NCI-H1105 (cell line): ENCODE measurements around the gene PLET1.

Source experiments
- DNase-seq: peaks from one replicate; lab custom pipeline; 2025; lab: John Stamatoyannopoulos, UW

The PLET1 gene

DNA sequence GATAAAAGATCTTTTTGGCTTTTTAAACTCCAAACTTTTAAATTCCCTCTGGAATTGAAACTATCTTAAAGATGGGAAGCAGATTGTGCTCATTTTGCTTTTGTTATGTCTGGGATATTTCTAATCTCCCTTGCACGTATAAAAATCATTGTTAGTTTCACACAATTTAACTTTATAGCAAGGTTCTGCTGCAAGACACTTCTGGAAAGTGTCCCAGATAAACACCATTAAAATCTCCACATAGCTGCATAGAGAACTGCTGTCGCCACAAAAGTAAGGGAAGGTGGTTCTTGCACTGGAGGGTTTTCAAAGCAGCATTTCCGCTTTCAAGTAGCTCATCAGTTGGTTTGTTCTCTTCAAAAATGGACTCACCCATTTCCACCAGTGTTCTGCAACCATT is 22.6 kb downstream of the PLET1 start:
- no peak for DNase-seq

DNA sequence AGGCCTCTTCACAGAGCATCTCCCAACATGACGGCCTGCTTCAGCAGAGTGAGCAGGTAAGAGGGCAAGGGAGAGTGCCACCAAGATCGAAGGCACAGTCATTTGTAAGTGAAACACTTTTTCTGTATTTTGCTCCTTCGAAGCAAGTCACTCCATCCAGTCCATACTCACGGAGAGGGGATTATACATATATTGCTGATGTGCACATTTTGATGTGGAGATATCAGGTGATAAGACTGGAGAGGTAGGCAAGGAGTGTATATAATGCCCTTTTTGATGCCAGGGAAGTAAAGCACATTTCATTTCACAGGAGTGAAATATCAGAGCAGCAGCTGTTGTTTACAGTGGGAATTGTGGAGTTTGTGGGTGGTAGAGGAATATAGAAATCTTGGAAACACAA is 23.2 kb downstream of the PLET1 start:
- no peak for DNase-seq

DNA sequence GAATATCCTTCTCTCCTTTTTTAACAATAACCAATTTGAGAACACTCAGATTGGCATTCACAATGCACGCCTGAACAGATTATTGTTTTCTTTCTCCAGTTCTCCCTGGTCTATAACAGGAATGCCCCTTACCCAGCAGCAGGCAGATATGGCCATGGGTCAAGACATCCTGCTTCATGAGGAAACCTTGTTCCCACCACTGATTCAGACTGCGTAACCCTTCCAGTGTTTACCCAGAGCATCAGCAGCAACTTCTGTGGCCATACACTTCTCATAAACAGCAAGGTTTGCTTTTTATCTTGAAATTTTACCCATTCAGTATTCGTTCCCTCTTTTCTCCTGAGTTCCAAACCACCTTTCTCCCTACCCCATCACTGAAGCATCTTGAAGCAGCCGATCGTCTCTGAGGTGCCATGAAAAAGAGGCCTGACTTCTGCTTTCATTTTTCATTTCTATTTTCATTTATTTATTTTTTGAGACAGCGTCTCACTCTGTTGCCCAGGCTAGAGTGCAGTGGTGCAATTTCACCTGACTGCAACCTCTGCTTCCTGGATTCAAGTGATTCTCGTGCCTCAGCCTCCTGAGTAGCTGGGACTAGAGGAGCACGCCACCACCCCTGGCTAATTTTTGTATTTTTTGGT is 24.8 kb downstream of the PLET1 start:
- DNase-seq, result no peak

DNA sequence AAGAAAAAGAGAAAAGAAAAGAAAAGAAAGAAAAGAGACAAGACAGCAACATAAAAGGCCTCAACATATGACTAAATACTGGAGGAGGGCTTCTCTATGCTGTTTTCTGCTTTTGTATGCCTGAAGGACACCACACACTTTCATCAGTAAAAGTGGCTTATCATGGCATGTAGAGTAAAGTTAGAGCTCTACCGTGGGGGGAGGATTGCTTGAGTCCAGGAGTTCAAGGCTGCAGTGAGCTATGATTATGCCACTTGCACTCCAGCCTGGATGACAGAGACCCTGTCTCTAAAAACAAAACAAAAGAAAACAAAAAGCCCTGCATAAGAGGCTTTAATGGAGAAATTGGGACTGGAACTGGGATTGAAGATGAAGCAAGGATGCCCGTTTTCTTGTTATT is 28.7 kb downstream of the PLET1 start:
- no peak for DNase-seq

DNA sequence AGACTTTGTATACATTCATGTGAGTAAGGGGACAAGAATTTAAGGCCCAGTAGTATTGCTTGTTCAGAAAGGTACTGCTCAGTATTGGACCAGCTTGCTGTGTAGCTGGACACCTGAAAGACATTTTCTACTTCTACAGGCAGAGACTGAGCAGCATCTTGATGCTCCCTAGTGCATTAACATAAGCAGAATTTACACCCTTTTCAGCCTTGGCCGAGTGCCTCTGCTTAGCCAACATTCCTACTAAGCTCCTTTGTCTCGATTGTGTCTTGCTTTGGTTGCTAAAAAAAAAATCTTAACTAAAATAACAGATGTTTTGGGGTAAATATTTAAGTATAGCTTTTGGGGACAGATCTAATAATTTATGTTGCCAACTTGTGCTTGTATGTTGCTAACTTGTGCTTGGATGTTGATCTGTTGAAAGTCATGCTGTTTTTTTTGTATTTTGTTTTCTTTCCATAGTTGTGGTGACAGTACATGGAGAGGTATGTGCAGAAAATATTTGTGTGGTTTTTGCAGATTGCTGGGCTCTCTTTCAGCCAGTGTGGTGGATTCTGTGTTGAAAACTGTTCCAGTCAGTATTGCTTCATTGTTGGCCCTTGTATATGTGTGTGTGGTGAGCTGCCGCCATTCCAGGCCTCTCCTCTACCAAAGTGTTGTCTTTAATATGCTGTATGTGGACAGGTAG is 30.8 kb downstream of the PLET1 start:
- DNase-seq, result no peak

DNA sequence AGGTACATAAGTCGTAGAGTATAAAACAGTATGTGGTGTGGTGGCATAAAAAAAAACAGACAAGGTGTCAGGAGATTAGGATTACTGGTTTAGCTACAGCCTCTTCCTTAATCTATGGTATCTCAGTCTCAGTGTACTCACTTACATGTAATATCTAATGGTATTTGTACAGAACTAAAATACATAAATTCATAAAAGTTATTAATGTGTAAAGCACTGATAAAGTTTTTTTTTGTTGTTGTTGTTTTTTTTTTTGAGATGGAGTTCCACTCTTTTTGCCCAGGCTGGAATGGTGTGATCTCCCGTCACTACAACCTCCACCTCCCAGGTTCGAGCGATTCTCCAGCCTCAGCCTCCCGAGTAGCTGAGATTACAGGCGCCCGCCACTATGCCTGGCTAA is 31.5 kb downstream of the PLET1 start:
- no peak for DNase-seq

DNA sequence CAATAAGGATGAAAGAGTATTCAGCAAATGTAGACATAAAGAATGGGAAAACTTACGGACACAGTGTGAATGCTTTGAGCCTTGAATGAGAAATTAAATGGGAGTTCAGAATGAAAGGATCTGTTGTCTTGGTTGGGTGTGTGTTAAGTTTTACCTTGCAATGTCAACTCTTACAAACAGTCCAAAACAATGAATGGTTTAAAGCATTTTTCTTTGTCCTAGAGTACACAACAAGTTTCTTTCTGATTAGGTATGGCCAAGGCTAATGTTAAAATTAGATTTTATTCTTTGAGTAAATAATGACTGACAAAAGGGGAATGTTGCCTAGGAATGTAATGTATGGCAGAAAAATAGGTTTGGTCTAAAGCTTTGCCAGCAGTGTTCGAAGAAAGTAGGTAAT is 32.0 kb downstream of the PLET1 start:
- DNase-seq, result no peak

DNA sequence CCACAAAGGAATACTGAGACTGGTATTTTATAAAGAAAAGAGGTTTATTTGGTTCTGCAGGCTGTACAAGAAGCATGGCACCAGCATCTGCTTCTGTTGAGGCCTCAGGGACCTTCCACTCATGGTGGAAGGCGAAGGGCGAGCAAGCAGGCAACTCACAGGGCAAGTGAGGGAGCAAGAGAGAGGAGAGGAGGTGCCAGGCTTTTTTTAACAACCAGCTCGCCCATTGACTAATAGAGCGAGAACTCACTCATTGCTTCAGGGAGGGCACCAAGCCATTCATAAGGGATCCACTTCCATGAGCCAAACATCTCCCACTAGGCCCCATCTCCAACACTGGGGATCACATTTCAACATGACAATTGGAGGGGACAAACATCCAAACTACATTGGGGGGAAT is 33.2 kb downstream of the PLET1 start:
- no peak for DNase-seq

DNA sequence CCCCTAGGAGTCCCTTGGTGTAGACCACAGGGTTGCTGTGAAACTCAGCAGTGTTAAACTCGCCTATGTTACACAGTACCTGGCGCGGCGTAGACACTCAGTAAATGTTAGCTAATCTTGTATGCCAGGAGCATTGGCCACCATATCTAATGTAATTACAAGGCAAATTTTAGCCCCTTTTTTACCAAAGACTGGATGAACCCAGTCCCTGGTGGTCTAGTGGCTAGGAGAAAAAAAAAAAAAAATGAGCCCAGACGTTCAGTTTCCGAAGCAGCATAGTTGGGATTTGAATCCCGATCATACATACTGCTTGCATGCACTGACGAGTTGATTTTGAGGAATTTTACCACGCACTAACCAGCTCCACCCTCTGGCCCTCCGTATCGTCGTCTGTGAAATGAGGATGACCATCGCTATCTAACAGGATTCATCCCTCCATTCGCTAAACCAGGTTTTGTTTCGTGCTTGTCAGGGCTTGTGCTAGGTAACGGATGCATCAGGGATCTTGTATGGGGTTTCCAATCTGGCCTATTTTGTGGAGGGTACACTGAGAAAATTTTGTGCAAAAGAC is 33.7 kb downstream of the PLET1 start:
- DNase-seq, result no peak

DNA sequence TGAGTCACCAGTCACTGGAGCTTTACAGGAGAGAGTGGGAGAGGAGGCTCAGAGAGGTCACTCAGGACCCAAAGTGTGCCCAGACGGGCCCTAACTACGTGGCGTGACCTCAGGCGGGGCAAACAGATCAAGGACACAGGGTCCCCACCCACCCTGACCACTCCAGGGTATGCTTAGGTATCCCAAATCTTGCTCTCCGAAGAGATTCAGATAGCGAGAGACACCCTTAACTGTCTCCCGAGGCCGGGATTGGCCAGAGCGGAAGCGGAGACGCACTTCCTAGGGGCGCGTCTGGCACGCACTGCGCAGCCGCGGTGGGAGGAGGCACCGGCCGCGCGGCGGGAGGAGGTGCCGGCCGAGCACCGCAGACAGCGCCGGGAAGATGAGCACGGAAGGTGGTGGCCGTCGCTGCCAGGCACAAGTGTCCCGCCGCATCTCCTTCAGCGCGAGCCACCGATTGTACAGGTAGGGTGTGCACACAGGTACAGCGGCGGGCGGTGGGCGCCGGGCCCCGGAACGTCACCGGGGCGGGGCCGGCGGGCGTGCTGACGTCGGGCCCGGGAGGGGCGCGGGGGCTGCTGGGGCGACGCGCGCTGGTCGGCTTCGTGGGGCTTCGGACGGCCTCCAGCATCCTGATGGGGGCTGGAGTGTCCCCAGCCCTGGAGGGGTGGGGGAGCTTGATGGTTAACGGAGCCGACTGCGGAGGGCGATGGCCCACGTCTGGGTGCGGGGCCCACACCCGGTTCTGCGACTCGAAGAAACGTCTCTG is 34.4 kb downstream of the PLET1 start, which contains the start of gene PTS:
PTS (plus strand) TSS at position 367 of the 769 bp plus-strand sequence; CDS start at position 383, 16 bp downstream.
- DNase-seq, result peak; percentile 80

DNA sequence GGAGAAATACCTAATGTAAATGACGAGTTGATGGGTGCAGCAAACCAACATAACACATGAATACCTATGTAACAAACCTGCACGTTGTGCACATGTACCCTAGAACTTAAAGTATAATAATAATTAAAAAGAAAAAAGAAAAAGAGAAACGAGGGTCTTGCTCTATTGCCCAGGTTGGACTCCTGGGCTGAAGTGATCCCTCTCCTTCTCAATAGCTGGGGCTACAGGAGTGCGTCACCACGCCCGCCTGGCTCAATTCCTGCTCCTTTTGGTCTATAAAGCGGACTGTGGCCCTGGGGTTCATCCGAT is 35.0 kb downstream of the PLET1 start:
- DNase-seq, result no peak

DNA sequence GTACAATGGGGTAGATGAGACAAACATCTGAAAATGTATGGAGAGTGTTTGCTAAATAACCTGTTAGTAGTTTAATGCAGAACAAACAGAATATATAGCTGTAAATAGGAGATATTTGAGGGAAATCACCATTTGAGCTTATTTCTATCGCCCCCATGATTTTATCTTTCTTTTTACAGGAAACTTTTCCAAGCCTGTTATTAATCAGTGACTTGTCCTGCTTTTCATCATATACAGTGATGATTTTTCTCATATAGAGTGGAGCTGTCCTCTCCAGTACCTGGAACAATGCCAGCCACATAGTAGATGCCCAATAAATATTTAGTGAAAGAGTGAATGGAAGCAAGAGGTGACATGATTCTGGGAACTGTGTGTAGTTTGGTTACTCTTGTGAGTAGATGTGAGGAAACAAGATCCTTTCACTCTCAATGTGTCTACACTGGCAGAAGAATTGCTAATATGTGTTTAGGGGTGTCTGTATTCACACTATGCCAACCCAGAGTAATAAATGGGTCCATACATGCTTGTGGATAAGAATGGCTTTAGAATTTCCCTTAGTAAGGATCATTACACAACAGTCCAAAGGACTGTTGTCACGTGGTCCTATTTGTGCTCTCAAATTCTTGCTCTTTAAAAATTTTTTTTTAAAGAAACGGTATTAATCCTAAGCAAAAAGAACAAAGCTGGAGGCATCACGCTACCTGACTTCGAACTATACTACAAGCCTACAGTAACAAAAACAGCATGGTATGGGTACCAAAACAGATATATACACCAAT is 36.7 kb downstream of the PLET1 start:
- DNase-seq, result no peak

DNA sequence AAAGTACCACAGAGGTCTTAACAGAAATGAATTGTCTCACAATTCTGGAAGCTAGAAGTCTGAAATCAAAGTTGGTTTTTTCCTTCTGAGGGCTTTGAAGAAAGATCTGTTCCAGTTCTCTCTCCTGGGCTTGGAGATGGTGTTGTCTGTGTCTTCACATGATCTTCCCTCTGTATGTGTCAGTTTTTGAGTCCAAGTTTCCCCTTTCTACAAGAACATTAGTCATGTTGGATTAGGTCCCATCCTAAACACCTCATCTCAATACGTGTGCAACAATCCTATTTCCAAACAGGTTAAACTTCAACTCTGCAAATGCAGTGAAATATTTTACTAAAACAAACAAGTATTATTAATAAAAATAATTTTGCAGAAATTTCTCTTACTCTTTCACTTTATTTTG is 37.5 kb downstream of the PLET1 start:
- no peak for DNase-seq

DNA sequence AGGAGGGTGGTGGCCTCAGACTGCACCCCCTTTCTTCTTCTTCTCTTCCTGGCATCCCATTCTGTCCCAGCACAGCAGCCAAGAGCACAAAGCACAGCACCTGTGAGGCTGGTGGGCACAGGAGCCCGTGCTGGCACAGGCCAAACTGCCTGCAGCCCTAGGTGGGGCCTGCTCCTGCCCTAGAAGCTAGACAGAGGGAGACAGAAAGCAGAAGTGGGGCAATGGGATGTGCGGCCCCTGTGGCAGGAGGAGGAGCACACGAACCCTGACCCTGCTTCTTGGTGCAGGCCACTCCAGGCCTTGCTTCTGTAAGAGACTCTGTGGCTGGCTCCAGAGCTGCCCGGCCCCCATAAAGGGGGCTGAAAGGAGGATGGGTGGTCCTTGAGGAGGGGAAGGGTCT is 38.4 kb downstream of the PLET1 start:
- DNase-seq, result no peak

DNA sequence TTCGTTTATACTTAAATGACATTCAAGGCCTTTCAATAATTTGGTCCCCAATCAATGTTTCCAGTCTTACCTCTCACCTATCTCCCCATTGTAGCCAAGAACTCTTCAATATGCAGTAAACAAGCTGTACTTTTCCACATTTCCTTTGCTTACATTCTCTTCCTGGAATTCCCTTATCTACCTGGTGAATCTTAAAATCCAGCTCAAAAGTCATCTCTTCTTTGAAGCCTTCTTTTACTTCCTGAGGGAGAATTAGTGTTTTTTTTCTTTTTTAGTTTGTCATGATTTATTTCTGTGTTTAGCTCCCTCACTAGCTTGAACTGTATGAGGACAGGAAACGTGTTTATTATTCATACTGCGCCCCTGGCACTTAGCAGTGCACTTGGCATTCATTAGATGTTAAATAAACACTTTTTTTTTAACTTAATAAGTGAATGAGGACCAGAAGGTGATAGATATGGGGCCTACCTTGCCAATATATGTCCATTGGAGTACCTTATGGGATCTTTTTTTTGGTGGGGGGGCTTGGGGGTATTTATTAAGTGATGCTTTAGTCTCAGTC is 39.3 kb downstream of the PLET1 start:
- no peak for DNase-seq

DNA sequence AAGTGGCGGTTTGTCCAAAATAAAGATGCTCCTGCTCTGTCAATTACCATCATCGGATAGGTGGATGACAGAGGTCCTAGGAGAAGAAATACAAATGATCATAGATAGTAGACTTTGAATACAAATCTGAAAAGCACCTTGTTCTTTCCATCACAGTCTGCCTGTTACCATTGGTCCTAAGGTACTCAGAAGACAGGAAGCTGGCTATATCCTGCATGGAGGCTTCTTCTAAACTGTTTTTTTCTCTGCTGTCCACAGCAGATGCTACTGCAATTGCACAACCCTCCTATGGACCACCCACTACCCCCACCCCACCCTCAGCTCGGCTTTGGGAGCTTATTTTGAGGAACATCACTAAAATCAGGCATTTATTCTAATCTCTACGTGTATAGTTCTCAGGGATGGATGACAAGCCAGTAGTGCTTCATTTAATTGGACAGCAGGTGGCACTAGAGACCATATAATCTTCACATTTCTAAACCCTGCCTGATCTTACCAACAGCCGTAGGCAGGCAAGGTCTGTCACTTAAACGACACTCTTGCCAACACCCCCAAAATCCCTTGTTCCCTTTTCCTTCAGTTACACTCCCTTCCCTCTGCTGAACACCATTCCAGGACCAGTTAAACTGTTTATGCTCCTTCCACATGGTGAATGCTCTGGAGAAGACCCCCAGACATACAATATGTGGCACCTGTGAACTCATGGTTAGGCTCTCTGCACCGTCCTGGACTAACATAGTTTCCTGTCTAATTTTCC is 41.0 kb downstream of the PLET1 start:
- peak; percentile 49 for DNase-seq

DNA sequence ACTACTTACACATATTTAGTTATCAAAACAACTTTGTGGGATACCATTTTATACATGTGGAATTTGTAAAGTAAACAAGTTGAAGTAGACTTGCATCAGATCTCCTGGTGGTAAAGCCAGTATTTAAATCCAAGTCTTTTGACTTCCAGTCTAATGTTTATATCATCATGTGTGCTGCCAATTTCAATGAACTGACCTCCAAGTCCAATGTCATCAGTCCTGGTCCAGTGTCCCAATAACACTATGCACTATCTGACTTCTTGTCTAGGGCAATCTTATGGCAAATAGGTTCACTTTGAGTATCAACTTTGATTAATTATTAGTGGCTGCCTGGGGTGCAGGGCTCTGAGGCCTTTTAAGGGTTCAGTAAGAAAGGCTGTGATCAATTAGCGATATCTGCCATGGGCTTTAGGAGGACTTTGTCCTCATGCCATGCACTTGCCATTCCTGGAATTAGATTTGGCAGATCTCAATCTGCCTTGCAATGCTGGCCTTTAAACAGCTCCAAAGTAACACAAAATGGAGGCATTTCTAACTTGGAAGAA is 44.0 kb downstream of the PLET1 start:
- no peak for DNase-seq

DNA sequence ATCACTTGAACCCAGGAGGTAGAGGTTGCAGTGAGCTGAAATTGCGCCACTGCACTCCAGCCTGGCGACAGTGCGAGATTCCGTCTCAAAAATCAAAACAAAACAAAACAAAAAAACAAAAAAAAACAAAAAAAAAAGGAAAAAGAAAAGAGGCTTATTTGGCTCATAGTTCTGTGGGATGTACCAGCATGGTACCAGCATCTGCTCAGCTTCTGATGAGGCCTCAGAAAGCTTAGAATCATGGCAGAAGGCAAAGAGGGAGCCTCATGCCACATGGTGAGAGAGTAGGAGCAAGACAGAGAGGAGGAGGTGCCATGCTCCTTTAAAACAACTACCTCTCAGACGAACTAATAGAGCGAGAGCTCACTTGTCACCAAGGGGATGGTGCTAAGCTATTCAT is 45.0 kb downstream of the PLET1 start:
- DNase-seq, result no peak

DNA sequence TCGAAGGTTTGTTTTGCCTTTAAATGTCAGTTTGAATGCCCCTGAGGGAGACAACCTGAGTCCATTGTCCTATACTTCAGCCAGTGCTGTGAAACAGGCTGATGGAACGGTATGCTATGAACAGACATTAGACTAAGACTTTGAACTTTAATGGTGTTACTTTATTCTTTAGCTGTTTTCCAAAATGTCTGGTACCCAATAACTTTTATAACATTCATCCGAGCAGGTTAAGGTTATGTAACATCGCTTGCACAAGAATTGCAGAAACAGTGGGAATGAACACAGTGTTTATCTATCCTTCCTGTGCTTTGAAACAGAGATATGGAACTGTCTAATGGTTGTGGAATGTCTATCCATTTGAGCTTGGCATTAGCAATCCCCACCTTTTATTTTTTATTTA is 46.9 kb downstream of the PLET1 start:
- DNase-seq, result no peak

DNA sequence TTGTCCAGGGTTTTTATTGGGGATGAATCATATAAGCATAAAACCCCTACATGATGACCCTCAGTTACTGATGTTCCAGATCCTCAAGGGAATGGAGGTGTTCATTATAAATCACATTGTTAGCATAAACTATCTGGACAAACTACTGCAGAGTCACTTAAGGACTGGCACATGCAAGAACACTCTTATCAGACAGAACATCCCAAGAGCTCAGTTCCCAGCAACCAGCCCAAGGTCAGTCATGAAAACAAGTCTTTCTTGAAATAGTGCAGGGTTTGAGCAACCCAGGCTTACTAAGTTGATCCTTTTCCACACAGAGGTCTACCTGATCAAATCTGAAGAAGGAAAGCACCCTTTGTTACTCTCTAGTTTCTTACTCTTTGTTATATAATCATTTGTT is 48.0 kb downstream of the PLET1 start:
- no peak for DNase-seq

DNA sequence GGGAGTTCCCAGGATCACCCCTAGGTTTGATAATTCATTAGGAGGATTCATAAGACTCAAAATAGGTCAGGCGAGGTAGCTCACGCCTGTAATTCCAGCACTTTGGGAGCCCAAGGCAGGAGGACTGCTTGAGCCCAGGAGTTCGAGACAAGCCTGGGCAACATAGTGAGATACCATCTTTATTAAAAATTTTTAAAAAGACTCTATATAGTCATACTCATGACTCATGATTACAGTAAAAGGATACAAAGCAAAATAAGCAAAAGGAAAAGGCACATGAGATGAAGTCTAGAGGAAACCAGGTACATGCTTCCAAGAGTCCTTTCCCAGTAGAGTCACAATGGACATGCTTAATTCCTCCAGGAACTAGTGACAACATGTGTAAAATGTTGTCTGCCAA is 48.4 kb downstream of the PLET1 start:
- no peak for DNase-seq
